HG03139 (cell line): ENCODE results near the gene RASA4B.
"Not testable (repeated sequence)": the region's sequence is repeated elsewhere in the genome, so short reads cannot be mapped to it uniquely, and the experiment has no call there.

ENCODE experiments used
- ATAC-seq: cut with Tn5 transposase; IDR thresholded peaks from one replicate; pipeline ENCODE4 v1.9.1; 2021; ENCODE audit not compliant: unreplicated experiment

RASA4B gene

DNA sequence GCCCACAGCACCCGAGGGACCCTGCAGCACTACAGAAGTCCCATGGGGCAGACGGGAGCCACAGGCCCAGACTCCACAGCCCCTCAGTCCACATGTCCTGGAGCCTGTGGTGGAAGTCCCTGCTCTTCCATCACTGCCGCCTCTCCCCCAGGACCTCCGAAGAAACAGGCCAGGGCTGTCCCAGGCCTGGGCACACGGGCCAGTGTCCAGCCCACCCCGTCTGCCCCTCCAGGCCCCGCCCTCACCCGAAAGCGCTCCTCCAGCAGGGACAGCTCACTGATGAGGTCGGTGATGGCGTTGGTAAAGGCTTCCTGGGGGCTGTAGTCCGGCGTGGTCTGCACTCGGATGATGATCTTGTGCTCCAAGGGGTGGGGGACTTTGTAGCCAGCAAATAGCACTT is 43.5 kb downstream of the RASA4B start:
- not testable (repeated sequence) for ATAC-seq

DNA sequence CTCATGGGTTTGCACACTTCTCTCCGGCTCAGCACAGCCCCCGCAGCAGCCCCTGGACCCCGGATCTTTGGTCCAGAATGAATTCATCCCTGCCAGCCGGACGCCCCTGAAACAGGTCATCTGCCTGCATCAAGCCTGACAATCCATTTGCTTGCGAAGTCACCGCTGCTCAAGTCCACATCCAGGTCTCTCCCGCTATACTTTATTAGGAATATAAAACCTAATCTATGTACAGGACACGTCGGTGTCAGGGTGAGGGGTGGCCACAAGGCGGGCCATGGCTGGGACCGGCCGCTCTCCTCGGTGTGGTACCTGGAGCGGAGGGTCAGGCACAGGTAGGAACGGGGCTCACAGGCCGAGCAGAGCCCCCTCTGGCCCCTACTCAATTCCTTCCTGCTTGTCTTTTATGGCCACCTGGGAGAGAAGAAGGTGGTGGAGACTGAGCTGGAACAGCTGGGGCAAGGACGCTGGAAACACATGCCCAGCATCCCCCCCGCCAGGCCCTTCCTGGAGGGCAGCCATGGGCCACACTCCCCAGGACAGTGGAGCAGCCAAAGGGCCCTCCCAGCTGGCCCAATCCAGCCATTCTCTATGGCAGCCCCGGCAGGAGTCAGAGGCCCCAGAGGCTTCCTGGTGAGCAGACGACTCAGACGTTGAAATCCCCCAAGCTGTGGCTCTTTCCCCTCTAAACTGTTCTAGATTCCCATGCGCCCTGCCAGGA is 44.1 kb downstream of the RASA4B start:
- no peak for ATAC-seq

DNA sequence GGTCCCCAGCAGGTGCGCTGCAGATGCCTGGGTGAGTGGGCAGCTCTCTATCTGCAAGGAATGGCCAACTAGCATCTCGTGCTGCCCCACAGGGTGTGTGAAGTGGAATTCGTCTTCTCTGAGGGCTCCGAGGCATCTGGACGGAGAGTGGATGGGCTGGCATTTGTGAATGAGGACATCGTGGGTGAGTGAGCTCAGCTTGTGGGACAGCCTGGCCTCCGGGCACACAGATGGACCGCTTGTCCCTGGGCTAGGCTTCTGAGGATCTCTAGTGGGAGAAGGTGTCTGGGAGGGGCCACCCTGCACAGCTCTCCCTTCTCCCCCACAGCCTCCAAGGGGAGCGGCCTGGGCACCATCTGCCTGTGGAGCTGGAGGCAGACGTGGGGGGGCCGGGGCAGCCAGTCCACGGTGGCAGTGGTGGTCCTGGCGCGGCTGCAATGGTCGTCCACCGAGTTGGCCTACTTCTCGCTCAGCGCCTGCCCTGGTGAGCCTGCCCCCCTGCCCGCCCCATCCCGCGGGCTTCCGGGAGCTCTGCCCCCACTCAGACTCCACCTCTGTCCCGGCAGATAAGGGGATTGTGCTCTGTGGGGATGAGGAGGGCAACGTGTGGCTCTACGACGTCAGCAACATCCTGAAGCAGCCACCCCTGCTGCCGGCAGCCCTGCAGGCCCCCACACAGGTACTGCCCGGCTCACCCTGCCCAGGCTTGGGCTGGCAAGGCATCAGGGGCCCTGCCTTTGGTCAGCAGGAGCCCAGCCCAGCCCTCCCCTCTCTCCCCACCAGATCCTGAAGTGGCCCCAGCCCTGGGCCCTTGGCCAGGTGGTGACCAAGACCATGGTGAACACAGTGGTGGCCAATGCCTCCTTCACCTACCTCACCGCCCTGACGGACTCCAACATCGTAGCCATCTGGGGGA is 45.2 kb downstream of the RASA4B start:
- no peak for ATAC-seq

DNA sequence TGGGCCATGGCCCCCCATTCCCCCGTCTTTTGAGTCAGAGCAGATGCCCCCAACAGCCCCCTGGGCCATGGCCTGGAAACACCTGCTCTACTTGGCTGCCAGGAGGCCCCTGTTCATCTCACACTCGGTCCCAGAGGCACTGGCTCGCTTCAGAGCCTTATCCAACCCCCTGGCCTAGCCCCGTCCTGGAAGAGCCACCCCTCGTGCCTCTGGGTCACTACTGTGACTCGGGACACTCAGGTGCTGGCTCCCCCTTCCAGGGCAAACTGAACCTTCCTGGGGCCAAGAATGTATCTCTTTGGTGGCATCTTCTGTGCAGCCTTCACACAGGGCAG is 45.8 kb downstream of the RASA4B start:
- ATAC-seq, result no peak

DNA sequence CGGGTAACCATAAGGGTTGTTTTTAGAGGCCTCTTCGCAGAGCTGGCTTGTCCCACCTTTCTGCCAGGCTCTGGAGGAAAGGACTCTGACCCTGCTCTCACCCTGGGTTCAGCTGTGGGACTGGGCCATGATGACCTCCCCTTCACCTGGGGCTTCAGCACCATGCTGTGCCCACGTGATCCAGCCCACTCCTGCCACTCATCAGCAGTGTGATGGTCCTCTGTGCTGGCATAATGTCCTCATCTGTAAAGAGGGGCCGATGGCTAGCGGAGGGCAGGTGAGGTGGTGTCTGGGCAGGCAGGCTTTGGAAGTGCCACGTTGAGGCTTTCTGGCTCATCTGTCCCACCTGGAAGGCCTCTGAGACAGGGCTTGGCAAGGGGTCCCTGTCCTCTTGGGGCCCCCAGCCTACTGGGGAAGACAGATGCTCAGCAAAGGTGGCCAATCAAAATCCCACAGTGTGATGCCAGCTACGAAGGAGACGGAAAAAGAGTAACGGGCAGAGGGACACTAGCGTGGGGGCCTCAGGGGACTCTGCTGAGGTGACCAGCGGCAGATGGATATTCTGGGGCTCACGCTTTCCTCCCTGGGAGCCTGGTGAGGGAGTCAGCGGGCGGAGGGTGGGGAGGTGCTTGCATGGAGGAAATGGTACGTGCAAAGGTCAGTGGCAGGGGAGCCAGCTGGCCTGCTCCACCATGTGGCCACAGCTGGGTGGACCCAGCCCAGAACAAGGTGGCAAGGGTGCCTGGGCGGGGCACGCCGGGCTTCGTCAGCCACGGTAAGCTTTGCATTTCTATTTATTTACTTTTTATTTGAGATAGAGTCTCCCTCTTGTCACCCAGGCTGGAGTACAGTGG is 47.4 kb downstream of the RASA4B start:
- no peak for ATAC-seq

DNA sequence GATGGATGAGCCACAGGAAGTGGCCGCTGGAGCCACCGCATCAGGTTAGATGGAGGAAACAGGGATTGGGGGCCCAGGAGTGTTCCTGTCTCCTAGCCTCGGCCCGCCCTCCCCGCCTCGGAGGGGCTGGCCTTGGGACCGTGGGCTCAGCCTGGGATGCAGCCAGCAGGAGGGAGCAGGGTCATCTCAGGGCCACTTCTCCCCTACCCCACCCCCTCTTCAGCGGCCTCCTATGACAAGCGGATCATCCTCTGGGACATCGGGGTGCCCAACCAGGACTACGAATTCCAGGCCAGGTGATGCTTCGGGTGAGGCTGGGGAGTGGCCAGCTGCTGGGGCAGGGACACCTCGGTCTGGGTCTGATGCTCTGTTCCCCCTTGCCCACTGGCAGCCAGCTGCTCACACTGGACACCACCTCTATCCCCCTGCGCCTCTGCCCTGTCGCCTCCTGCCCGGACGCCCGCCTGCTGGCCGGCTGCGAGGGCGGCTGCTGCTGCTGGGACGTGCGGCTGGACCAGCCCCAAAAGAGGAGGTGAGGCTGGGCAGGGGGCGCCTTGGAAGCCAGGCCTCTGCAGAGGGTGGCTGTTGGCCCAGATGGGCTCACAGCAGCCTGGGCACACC is 48.1 kb downstream of the RASA4B start:
- ATAC-seq, result no peak

DNA sequence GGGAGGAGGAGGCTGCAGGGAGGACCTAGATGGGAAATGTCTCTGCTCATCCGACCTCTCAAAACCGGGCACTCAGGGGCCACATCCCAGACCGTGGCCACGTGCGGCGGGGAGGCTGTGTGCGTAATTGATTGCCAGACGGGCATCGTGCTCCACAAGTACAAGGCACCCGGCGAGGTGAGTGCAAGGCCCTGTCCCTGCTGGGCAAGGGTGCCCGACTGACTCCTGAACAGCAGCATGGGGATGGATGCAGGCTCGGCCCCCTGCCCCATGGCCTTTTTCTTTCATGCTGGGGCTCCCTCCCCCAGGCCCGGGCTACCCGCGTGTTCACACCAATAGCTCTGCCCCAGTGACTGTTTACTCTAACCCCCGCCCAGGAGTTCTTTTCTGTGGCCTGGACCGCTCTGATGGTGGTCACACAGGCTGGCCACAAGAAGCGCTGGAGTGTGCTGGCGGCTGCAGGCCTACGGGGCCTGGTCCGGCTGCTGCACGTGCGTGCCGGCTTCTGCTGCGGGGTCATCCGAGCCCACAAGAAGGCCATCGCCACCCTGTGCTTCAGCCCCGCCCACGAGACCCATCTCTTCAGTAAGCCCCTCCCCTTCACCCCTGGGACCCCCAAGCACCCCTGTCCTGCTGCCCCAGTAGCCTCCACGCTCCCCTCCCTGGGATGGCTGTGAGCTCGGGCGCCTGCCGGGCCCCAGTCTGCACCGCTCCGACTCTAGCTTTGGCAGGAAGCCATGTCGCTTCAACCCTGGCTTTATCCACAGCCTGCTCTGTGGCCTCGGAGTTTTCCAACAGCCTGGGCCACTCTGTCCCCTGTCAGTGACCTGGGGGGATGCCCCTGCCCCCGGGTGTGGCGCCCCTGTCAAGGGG is 48.9 kb downstream of the RASA4B start:
- ATAC-seq, result no peak

DNA sequence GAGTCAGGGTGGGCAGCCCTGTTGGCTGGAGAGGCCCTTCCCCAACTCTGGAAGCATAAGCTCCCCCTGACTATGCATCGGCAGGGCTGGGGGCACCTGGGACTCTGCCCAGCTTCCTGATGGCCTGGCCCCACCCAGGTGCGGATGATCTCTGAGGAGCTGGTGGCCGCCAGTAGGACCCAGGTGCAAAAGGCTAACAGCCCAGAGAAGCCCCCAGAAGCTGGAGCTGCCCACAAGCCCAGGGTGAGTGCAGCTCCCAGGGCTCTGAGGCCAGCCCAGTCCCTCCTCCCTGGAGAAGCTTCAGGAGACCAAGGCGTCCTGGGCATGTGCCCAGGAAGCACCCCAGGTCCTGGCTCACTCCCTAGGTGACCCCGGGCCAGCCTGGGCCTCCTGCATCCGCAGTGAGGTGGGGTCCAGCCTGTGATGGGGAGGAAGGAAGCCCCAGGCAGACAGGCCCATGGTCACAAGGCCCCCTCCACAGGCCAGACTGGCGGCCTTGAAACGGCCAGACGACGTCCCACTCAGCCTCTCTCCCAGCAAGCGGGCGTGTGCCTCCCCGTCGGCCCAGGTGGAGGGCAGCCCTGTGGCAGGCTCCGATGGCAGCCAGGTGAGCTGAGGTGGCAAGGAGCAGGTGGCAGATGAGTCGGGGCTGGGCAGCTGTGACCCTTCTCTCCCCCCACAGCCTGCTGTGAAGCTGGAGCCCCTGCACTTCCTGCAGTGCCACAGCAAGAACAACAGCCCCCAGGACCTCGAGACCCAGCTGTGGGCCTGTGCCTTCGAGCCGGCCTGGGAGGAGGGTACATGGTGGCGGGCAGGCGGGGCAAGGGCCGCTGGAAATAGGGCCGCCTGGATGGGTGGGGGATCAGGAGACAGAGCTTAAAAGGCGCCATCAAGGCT is 49.7 kb downstream of the RASA4B start:
- no peak for ATAC-seq

DNA sequence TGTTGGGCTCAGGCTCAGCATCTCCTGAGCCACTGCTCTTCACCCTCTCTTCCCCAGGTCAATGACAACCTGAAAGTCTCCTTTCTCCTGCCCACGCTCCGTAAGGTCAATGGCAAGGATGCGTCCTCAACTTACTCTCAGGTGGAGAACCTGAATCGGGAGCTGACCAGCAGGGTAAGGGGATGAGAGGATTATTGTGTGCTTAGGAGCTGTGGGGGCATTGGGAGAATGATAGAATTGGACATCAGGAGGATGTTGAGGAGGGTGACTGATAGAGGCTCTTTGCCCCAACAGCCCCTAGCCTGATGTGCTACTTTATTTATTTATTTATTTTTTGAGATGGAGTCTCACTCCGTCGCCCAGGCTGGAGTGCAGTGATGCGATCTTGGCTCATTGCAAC is 51.5 kb downstream of the RASA4B start:
- no peak for ATAC-seq

DNA sequence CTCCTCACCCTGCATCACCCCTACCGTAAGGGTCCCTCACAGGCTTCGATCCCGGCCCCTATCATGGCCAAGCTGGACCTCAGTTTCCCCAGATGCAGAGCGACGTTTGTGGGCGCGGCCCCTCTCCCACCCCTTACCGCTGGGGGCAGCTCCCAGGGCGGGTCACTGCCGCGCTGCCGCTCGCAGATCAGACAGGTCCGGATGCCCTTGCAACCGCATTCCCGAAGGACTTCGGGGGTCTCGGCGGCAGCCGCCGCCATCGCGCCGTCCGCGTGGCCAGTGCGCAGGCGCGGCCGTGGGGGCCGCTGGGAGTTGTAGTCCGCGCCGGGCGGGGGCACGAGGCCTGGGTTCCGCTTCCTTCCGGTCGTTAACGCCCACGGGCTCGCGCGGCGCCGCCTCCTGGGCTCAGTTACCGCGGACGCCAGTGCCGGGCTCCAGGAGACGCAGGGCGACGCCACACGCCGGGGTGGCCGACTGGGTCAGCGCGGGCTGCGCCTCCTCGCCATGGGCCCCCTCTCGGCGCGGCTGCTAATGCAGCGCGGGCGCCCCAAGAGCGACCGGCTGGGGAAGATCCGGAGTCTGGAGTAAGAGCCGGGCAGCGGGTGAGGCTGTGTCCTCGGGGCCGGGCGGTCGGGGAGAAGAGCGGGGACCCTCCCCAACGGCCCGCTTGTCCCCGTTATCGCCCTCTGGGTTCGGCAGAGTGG is 52.8 kb downstream of the RASA4B start, which contains the start of the genes ALKBH4 and LRWD1:
ALKBH4 (minus strand) TSS at position 287 of the 704 bp plus-strand sequence; CDS start at position 260, 27 bp downstream.
LRWD1 (plus strand) TSS at position 408 of the 704 bp plus-strand sequence; CDS start at position 505, 97 bp downstream.
- ATAC-seq, result peak; percentile 86

DNA sequence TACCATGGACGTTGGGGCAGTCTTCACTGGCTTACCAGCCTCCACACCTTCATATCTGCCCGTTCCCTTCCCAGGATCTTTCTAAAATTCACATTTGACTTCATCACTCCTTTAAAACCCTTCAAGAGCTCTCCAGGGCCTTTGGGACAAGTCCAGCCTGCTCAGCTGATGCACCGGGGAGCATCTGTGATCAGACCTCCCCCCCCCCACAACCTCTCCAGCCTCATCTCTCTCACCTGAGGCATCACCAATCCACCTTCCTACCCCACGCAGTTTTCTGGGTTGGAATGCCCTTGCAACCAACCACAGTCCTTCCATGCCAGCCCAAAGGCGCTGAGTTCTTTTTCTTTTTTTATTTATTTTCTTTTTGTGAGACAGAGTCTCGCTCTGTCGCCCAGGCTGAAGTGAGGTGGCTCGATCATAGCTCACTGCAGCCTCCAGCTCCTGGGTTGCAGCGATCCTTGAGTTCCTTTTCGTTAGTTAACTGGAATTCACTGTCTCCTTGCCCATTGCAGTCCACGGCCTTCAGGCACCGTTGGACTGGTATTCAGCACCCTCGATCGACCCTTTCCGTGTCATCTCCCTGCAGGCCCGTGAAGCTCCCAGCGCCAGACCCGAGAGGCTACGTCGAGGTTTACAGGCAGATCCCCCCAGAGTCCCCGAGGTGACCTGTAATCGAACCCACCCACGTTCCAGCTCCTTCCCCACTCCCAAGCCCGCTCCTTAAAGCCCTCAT is 53.6 kb downstream of the RASA4B start:
- ATAC-seq, result no peak

DNA sequence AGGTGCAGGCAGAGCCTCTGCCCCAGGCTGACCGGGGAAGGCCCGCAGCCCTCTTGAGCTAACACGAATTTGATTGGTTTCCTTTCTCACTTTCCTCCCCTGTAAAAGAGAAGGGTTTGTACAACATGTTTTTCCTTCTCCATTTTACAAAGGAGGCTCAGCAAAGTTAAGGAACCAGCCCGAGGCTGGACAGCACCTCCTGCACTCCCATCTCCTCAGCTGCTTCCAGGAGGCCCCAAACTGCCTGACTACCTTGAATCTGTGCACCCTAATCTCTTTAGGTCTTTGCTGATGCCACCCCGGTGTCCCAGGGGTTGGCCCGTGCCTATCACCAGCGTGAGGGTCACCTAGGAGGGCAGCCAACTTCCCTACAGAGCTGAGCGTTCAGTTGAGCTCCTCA is 57.1 kb downstream of the RASA4B start:
- ATAC-seq, result no peak

DNA sequence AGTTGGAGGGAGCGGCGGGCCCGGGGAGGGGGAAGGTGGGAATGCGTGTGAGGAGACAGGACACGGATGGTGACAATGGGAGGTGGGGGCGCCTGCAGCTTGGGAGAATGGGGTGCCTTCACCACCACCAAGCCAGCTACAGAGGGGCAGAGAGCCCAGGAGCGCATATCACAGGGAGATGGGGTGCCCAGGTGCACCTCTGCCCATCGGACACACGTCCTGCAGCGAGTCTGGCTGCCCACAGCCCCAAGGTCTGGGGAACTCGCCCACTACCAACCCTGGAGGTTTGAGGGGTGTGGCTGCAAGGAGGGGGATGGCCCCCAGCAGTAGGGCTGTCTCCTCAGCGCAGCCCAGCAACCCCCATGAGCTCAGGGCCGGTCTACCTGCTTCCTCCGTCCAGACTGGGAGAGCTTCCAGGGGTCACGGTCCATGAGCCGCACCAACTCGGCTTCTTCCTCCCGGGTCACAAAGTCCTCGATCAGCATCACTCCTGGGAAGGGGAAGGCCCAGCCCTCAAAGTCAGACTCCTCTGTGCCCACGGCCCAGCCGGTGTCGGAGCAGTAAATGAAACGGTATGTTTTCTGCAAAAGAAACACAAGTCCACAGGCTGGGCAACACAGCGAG is 58.2 kb downstream of the RASA4B start:
- ATAC-seq, result no peak

DNA sequence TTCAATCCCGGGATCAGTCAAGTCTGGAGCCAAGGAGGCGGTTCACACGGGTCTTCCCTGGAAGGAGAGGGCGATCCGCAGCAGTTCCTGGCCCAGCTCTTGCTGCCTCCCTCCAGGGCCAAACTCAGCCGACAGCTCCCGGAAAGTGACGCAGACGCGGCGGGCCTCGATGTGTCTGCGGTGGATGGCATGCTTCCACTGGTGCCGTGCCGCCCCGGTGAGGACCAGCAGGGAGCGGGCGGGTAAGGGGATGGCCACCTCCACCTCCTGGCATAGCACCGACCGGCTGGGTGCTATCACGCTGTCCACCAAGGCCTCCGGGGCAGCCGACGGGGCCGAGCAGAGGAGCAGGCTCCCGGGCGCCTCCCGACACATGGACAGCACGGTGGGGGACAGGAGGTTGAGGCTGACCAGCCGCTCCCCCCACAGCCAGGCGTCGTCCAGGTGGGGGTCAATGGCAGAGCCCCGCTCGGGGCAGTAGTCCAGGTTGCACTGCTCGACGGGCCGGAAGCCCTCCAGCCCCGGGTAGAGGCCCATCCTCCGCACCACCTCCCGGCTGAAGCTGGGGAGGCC is 60.1 kb downstream of the RASA4B start:
- ATAC-seq, result no peak

DNA sequence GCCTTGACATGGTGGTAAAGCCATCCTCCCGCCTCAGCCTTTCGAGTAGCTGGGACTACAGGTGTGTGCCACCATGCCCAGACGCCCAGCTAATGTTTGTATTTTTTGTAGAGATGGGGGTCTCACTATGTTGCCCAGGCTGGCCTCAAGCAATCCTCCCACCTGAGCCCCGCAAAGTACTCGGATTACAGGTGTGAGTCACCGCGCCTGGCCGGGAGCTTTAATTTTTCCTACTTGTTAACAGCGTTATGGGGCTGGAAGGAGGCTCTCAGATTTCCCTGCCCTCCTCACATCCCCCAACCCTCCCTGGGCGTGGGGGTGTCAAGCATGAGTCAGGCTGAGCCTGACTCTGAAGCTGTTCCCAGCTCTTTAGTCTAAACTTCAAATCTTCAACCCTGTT is 61.2 kb downstream of the RASA4B start:
- ATAC-seq, result no peak

DNA sequence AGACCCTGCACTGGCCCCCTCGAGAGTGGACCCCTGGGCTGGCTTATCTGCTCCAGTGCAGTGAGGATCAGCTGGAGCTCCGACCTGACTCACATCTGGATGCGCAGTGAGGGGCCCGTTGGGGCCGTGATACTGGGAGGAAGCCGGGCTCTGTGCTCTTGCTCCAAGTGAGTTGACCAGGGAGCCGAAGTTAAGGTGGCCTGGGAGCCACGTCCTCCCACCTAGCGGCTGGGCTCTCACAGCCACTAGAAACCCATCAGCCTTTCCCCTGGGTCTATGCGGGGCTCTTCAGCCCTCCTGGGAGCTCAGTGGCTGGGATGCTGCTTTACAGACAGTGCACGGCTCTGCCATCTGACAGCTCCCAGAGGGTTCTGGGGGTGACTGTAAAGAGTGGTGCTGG is 62.0 kb downstream of the RASA4B start:
- ATAC-seq, result no peak

DNA sequence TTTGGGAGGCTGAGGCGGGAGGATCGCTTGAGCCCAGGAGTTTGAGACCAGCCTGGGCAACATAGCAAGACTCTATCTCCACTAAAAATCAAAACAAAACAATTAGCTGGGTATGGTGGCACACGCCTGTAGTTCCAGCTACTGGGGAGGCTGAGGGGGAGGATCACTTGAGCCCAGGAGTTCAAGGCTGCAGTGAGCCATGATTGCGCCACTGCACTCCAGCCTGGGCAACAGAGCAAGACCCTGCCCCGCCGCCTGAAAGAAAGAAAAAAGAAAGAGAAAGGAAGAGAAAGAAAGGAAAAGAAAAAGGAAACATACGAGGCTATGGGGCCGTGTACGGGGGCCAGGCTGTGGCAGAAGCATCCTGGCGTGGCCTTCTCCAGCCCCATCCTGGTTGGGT is 62.6 kb downstream of the RASA4B start:
- ATAC-seq, result not testable (repeated sequence)
